GM12875 (cell line): ENCODE measurements around the gene ENOSF1.
"Not testable (repeated sequence)": the region's sequence is repeated elsewhere in the genome, so short reads cannot be mapped to it uniquely, and the experiment has no call there.

Experiments used
- H3K4me3 ChIP-seq: one replicate; pipeline ENCODE4 v1.5.1; 2011; ENCODE audit warnings: low read depth, low read length, control low read depth
- CTCF ChIP-seq: IDR thresholded peaks from 2 replicates; pipeline ENCODE4 v1.5.1; 2011; ENCODE audit warnings: low read depth, mild to moderate bottlenecking, control low read depth, inconsistent platforms, low read length, moderate library complexity, borderline replicate concordance; ENCODE audit not compliant: insufficient read depth

ENOSF1 gene

DNA sequence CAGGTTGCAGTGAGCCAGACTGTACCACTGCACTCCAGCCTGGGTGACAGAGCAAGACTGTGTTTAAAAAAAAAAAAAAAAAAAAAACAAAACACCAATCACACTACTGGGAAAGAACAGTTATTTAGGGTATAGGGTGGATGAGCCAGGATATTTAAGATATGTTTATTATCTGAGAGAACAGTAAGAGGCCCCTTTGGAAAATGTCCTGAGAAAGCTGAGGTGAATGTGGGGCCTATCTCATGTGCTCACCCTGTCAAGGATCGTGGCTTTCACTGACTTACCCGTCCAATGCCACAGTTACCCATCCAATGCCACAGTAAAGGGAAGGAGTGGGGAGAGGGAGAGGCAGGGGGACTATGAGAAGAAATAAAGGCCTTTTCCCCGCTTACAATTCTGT lies 19.9 kb upstream of the ENOSF1 start:
- no peak overlapping the region for H3K4me3 ChIP-seq
- TF ChIP-seq CTCF: no peak

DNA sequence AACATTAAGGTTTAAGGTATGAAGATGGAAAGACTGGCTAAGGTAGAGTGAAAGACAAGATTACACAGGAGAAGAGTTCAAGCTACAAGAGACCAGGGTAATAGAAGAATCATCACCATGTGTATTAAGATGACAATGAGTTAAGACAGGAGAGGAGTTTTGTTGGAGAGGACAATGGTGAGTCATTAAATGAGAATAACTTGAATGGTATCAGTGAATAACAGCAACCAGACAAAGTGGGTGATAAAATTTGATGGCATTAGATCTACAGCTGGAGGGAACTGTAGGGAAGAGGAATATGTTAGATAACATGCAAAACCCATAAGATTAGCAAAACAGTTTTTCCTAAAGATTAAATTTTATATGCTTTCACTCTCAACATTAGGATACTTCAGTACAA lies 18.8 kb upstream of the ENOSF1 start:
- no peak for TF ChIP-seq CTCF
- H3K4me3 ChIP-seq: no peak overlapping the region

DNA sequence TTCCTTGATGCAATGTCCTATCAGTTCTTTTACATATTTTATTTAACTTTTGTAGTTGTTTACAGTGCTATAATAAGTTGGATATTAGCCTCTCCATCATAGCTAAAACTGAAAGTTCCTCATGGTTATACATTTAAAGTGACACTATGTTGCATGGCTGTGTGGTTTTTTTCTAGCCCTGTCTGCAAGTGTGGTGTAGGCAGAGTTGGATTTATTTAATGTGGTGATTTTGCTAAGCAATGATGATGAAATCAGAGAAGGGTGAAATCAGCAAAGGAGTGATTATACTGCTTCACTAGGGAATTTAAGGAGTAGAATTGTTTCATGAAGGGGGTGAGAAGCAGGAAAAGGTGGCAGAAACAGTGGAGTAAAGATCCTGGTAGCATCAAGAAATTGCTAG lies 18.3 kb upstream of the ENOSF1 start:
- no peak for TF ChIP-seq CTCF
- H3K4me3 ChIP-seq: no peak overlapping the region

DNA sequence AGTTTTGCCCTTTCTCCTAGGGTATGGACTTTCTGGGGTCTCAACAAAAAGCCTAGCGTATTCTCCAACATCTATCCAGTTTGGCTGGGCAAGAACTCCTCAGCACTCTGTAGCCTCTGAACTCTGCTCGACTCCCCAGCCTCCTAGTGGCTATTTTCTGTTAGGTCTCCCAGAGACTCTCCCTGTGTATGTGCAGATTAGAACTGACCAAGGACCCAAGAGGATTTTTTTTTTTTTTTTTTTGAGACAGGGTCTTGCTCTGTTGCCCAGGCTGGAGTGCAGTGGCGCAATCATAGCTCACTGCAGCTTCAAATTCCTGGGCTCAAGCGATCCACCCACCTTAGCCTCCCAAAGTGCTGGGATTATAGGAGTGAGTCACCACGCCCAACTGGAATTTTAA lies 17.7 kb upstream of the ENOSF1 start:
- TF ChIP-seq CTCF: peak; percentile 19; the same call in 1 of the 2 replicates
- H3K4me3 ChIP-seq: not testable (repeated sequence)

GRCh38 chr18:725646-726045 lies 13.2 kb upstream of the ENOSF1 start:
- no peak for TF ChIP-seq CTCF
- H3K4me3 ChIP-seq: no peak overlapping the region

- H3K4me3 ChIP-seq: no peak overlapping the region
- no peak for TF ChIP-seq CTCF
These were observed 11.2 kb upstream of the ENOSF1 start for GRCh38 chr18:723541-724080.

DNA sequence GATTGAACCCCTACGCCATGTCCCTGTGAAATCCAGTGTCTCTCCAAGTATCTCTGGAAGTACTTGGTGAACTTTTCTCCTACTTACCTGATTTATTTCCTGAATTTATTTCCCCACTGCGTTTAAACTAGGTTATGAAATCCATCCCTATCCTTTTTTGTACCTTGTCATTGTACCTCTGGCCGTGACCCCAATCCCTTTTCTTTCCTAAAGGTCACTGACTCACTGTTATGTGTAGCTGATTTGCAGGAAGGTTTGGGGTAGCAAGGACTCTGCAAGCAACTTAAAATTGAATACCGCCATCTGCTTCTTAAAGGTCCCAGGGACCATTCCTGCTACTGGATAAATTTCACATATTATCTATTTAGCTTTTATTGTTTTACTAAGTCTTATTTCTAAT lies 4.6 kb upstream of the ENOSF1 start:
- TF ChIP-seq CTCF: no peak
- no peak overlapping the region for H3K4me3 ChIP-seq
